Measurements from ENCODE around the gene TEX38.

DNA sequence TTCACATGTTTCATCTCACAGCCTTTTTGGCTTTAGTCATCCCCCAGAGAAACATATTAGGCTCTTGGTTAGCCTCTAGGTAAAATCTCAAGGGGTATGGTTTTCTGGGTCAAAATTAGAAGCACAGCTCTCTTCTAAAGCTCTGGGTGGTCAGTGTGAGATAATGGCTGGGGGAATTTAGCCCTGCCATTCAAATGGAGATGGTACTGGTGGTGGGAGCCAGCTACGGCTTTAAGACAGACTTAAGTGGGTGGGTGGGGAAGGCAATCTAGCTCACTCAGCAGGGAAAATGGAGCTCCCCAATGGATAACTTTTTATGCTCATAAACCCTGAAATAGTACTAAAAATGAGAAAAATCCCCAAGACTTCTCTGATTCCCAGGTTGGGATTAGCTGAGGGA is 5.7 kb downstream of the TEX38 start:
- no peak for TF ChIP-seq CTCF (IDR thresholded peaks at IDR 0.05)
- TF ChIP-seq POLR2A (IDR thresholded peaks at IDR 0.05), result no peak

Measured in lower leg skin (tissue), 3 donors.